Skeletal muscle satellite cell (primary cell): ENCODE measurements around the gene DLGAP5.

Experiments used
- H3K27me3 ChIP-seq: 2 replicates; pipeline ENCODE4 v1.7.0; 2013; ENCODE audit warnings: low read length; ENCODE audit not compliant: control insufficient read depth, insufficient read depth
- H3K36me3 ChIP-seq: 2 replicates; pipeline ENCODE4 v1.7.0; 2013; ENCODE audit warnings: mild to moderate bottlenecking, control low read depth, low read length; ENCODE audit not compliant: insufficient read depth
- H3K4me1 ChIP-seq: 2 replicates; pipeline ENCODE4 v1.7.0; 2013; ENCODE audit warnings: low read length; ENCODE audit not compliant: control insufficient read depth, insufficient read depth
- H3K4me2 ChIP-seq: 2 replicates; pipeline ENCODE4 v1.7.0; 2013; ENCODE audit warnings: mild to moderate bottlenecking, low read length
- H3K4me3 ChIP-seq: 2 replicates; pipeline ENCODE4 v1.7.0; 2013; ENCODE audit warnings: low read length
- H3K9ac ChIP-seq: 2 replicates; pipeline ENCODE4 v1.7.0; 2013; ENCODE audit warnings: mild to moderate bottlenecking, low read depth, low read length, moderate library complexity
- H3K9me3 ChIP-seq: replicated peaks from 2 replicates; pipeline ENCODE4 v1.7.0; 2013; ENCODE audit warnings: mild to moderate bottlenecking, control low read depth, low read length

The DLGAP5 gene

GRCh38 chr14:55180006-55180405 lies 11.4 kb downstream of the DLGAP5 start:
- peaks cover 13% of the 10 kb centered on the region for H3K4me1 ChIP-seq
- H3K36me3 ChIP-seq, result peaks cover 10% of the 10 kb centered on the region
- H3K4me2 ChIP-seq, result peak overlapping the region; percentile 3
- no peaks in the 10 kb centered on the region for H3K9me3 ChIP-seq
- H3K4me3 ChIP-seq, result no peak overlapping the region
- peak overlapping the region; percentile 40 for H3K9ac ChIP-seq
- no peaks in the 10 kb centered on the region for H3K27me3 ChIP-seq

GRCh38 chr14:55170526-55170925 lies 20.9 kb downstream of the DLGAP5 start:
- H3K9ac ChIP-seq, result no peak overlapping the region
- H3K9me3 ChIP-seq, result no peaks in the 10 kb centered on the region
- H3K36me3 ChIP-seq, result peaks cover 11% of the 10 kb centered on the region

GRCh38 chr14:55160989-55161388 lies 30.4 kb downstream of the DLGAP5 start:
- no peaks in the 10 kb centered on the region for H3K4me1 ChIP-seq
- no peak overlapping the region for H3K4me3 ChIP-seq
- H3K36me3 ChIP-seq, result peaks cover 19% of the 10 kb centered on the region
- H3K27me3 ChIP-seq, result no peaks in the 10 kb centered on the region
- no peak overlapping the region for H3K9ac ChIP-seq
- no peaks in the 10 kb centered on the region for H3K9me3 ChIP-seq
- no peak overlapping the region for H3K4me2 ChIP-seq

More at GRCh38 chr14:55170526-55170925, 20.9 kb downstream of the DLGAP5 start:
- Histone ChIP-seq H3K4me2 (no peak overlapping the region), H3K4me1 (no peaks in the 10 kb centered on the region), H3K27me3 (no peaks in the 10 kb centered on the region), H3K4me3 (no peak overlapping the region)

DNA sequence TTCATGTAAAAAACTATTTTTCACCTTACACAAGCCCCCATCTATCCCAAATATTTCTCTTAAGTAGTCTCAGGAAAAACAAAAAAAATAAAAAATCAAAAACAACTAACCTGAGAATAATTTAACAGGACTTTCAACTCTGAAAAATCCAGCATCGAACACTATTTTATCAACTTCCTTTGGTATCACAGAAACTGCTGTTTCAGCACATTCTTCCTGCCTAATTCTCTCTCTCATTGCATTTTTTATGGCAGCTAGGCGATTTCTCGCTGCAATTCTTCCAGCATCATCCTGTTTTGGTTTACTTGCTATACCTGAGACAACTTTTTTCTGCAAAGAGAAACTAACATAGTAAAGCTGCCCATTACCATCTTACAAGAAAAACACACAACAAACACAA lies 33.0 kb downstream of the DLGAP5 start:
- Histone ChIP-seq H3K36me3 (peaks cover 14% of the 10 kb centered on the region), H3K4me1 (no peaks in the 10 kb centered on the region), H3K9ac (no peak overlapping the region), H3K4me3 (no peak overlapping the region), H3K27me3 (no peaks in the 10 kb centered on the region), H3K4me2 (no peak overlapping the region), H3K9me3 (no peaks in the 10 kb centered on the region)

GRCh38 chr14:55157080-55157479 lies 34.3 kb downstream of the DLGAP5 start:
- Histone ChIP-seq H3K9ac (no peak overlapping the region), H3K4me2 (no peak overlapping the region), H3K36me3 (peaks cover 14% of the 10 kb centered on the region), H3K9me3 (no peaks in the 10 kb centered on the region), H3K4me1 (peaks cover 5% of the 10 kb centered on the region), H3K27me3 (no peaks in the 10 kb centered on the region), H3K4me3 (no peak overlapping the region)

- no peak overlapping the region for H3K9ac ChIP-seq
- peaks cover 11% of the 10 kb centered on the region for H3K36me3 ChIP-seq
- H3K9me3 ChIP-seq, result no peaks in the 10 kb centered on the region
- no peaks in the 10 kb centered on the region for H3K27me3 ChIP-seq
- H3K4me1 ChIP-seq, result peaks cover 13% of the 10 kb centered on the region
- H3K4me3 ChIP-seq, result no peak overlapping the region
- no peak overlapping the region for H3K4me2 ChIP-seq
Measured at GRCh38 chr14:55153951-55154350, 37.4 kb downstream of the DLGAP5 start.

- no peaks in the 10 kb centered on the region for H3K9me3 ChIP-seq
- H3K27me3 ChIP-seq, result no peaks in the 10 kb centered on the region
- H3K36me3 ChIP-seq, result peaks cover 10% of the 10 kb centered on the region
- H3K4me3 ChIP-seq, result no peak overlapping the region
- peaks cover 13% of the 10 kb centered on the region for H3K4me1 ChIP-seq
- H3K4me2 ChIP-seq, result peak overlapping the region; percentile 49
- H3K9ac ChIP-seq, result peak overlapping the region; percentile 32
Measured at GRCh38 chr14:55152052-55152753, 39.2 kb downstream of the DLGAP5 start.

DNA sequence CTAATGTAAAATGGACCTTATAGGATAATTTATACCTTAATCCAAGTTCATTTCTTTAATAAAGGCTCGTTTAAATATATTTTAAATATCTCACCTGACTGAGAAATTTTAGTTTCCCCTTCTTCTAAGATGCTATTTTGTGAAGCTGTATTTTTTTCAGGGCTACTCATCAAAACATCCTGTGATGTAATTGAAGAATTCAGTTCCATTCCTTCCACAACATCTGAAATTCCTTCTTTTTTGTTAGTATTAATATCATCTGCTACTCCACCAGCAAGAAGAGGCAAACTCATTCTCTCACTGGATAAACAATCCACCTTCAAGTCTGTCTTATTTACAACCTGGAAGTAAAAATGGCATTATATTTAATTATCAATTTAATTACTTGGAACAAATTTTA lies 39.8 kb downstream of the DLGAP5 start:
- Histone ChIP-seq H3K4me2 (peak overlapping the region; percentile 49), H3K4me3 (no peak overlapping the region), H3K9ac (peak overlapping the region; percentile 32), H3K9me3 (no peaks in the 10 kb centered on the region), H3K36me3 (peaks cover 13% of the 10 kb centered on the region), H3K27me3 (no peaks in the 10 kb centered on the region), H3K4me1 (peaks cover 13% of the 10 kb centered on the region)

DNA sequence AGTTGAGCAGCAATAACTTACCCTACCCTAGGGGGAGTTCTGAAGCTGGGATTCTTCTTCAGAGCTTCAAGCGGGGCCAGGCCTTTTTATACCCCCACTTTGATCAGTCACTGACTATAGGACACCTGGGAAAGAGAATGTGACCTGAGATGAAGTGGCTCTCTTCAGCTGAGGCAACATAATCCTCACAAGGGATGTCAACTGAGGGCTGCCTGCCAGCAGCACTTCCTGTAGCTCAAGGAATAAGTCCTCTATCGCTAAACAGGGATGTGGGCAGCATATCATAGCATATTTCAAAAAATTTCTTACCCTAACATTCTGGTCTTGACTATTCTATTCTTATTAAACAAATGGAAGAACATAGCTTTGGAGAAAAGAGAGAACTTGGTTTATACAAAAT lies 45.0 kb downstream of the DLGAP5 start:
- peaks cover 59% of the 10 kb centered on the region for H3K36me3 ChIP-seq

GRCh38 chr14:55142466-55142865 lies 48.9 kb downstream of the DLGAP5 start:
- Histone ChIP-seq H3K4me3 (no peak overlapping the region), H3K4me1 (peaks cover 4% of the 10 kb centered on the region), H3K9ac (no peak overlapping the region), H3K4me2 (no peak overlapping the region), H3K36me3 (peaks cover 93% of the 10 kb centered on the region), H3K9me3 (no peaks in the 10 kb centered on the region), H3K27me3 (no peaks in the 10 kb centered on the region)

More for the DNA sequence above, 45.0 kb downstream of the DLGAP5 start:
- H3K27me3 ChIP-seq, result no peaks in the 10 kb centered on the region
- H3K9ac ChIP-seq, result no peak overlapping the region
- no peak overlapping the region for H3K4me3 ChIP-seq
- H3K9me3 ChIP-seq, result no peaks in the 10 kb centered on the region
- no peak overlapping the region for H3K4me2 ChIP-seq
- peaks cover 2% of the 10 kb centered on the region for H3K4me1 ChIP-seq

DNA sequence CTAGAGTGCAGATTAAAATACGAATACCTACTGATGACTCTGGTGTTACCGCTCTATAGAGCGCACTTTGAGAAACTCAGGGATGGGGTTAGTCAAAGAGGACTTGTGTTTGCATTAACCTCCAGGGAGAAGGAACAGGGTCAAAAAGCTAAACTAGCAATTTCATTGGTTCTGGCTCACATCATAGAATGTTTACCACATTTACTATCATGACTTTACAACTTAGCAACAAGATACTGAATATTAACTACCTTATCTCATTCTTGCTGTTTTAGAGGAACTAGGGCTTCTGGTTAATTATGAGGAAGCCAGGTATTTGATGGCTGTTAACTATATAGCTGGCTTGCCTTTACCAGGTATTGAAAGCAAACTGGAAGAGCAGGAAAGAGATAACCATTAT lies 49.6 kb downstream of the DLGAP5 start:
- H3K9me3 ChIP-seq, result no peaks in the 10 kb centered on the region
- no peak overlapping the region for H3K9ac ChIP-seq
- H3K4me3 ChIP-seq, result no peak overlapping the region
- H3K4me1 ChIP-seq, result peaks cover 10% of the 10 kb centered on the region
- H3K36me3 ChIP-seq, result peaks cover 87% of the 10 kb centered on the region
- no peaks in the 10 kb centered on the region for H3K27me3 ChIP-seq
- no peak overlapping the region for H3K4me2 ChIP-seq
